Measurements from ENCODE around the gene RPGRIP1L. TPM values are rescaled to one million over a fixed set of nuclear protein-coding genes. Genes with fewer than 3 reads are reported as not detected.

Gene RPGRIP1L
- total RNA-seq, 1 experiment from 2014 or later = 12.7 TPM

DNA sequence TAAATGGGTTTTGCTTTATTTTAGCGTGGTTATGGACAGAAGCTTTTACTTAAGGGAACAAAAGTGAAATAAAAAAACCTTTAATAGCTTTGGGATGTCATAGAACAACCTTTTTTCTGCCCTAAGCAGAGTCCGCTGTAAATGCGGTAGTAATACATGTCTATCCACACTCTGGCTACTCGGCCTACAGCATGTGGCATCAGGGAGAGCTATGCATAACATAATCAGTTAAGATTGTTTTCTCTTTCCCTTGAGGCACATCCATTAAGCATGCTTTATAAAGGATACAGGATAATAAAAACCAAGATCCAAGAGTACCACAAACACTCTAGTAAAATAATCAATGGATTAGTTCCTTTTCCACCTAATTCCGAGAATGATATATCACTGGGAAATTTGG, 10.3 kb downstream of the RPGRIP1L start:
- Histone ChIP-seq H3K27me3 (ENCODE audit: control insufficient read depth, insufficient read depth, low read length) (no peaks in the 10 kb centered on the region), H3K36me3 (ENCODE audit: control insufficient read depth, insufficient read depth, low read length) (no peaks in the 10 kb centered on the region; the same call in 1 of the 2 replicates), H3K27ac (ENCODE audit: low read length) (0 out of 2 replicates have a peak overlapping the region, but pooled peaks have one; percentile 12), H3K4me1 (ENCODE audit: control insufficient read depth, insufficient read depth, low read length) (no peaks in the 10 kb centered on the region; the same call in 1 of the 2 replicates), H3K4me3 (ENCODE audit: low read depth in 2 of 2, low read length in 2 of 2) (no peak overlapping the region), H3K9me3 (ENCODE audit: control insufficient read depth, insufficient read depth, low read depth, low read length) (no peaks in the 10 kb centered on the region)
- in situ Hi-C loops (cut with HindIII; ENCODE audit: low pct_unique_long_range_greater_than_20kb, low sequenced_read_pairs) (no loop called here), intact Hi-C loops (cut with micrococcal nuclease; ENCODE audit: unreplicated experiment) (loop anchor here (5.0 kb wide), 1 partner anchor 79 kb away; no protein-coding TSS in a partner anchor)
- ChIA-PET POLR2A (no interaction called here), CTCF (no interaction called here)
- no peak for DNase-seq (ENCODE audit: low read depth, low spot score)
- ATAC-seq = no peak
- TF ChIP-seq SIN3A (IDR thresholded peaks at IDR 0.05; ENCODE audit: borderline replicate concordance, insufficient read depth, low read depth, low read length) = no peak
- TF ChIP-seq, protein P1, sequence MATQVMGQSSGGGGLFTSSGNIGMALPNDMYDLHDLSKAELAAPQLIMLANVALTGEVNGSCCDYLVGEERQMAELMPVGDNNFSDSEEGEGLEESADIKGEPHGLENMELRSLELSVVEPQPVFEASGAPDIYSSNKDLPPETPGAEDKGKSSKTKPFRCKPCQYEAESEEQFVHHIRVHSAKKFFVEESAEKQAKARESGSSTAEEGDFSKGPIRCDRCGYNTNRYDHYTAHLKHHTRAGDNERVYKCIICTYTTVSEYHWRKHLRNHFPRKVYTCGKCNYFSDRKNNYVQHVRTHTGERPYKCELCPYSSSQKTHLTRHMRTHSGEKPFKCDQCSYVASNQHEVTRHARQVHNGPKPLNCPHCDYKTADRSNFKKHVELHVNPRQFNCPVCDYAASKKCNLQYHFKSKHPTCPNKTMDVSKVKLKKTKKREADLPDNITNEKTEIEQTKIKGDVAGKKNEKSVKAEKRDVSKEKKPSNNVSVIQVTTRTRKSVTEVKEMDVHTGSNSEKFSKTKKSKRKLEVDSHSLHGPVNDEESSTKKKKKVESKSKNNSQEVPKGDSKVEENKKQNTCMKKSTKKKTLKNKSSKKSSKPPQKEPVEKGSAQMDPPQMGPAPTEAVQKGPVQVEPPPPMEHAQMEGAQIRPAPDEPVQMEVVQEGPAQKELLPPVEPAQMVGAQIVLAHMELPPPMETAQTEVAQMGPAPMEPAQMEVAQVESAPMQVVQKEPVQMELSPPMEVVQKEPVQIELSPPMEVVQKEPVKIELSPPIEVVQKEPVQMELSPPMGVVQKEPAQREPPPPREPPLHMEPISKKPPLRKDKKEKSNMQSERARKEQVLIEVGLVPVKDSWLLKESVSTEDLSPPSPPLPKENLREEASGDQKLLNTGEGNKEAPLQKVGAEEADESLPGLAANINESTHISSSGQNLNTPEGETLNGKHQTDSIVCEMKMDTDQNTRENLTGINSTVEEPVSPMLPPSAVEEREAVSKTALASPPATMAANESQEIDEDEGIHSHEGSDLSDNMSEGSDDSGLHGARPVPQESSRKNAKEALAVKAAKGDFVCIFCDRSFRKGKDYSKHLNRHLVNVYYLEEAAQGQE (IDR thresholded peaks at IDR 0.05; ENCODE audit: insufficient read depth in 1 of 2, low read depth in 2 of 2, low read length in 1 of 2) = no peak
- TF ChIP-seq POLR2AphosphoS5 (IDR thresholded peaks at IDR 0.05; ENCODE audit: low read depth, low read length) = no peak
- no peak for TF ChIP-seq TCF7L2 (IDR thresholded peaks at IDR 0.05; ENCODE audit: low read depth, low read length)
- TF ChIP-seq, protein P2, sequence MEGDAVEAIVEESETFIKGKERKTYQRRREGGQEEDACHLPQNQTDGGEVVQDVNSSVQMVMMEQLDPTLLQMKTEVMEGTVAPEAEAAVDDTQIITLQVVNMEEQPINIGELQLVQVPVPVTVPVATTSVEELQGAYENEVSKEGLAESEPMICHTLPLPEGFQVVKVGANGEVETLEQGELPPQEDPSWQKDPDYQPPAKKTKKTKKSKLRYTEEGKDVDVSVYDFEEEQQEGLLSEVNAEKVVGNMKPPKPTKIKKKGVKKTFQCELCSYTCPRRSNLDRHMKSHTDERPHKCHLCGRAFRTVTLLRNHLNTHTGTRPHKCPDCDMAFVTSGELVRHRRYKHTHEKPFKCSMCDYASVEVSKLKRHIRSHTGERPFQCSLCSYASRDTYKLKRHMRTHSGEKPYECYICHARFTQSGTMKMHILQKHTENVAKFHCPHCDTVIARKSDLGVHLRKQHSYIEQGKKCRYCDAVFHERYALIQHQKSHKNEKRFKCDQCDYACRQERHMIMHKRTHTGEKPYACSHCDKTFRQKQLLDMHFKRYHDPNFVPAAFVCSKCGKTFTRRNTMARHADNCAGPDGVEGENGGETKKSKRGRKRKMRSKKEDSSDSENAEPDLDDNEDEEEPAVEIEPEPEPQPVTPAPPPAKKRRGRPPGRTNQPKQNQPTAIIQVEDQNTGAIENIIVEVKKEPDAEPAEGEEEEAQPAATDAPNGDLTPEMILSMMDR (IDR thresholded peaks at IDR 0.05) = no peak
- BruUV-seq (replicated peaks) = no TSS peak

DNA sequence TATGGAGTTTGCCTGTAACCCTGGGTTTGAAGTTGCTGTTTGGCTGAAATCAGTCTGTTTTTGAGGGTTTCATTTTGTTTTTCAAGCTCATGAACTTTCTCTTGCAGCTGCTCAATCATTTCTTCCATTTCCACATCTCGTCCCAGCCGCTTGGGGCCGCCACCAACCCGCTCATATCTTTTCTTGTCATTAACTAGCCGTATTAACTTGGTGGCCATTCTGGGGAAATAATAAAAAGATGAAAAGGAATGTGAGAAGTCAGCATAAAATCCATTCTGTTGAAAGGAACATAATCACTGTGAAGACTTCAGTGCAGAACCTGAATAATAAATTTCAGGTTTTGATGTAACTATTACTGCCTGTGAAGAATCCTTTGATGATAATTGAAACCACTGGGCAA, 11.5 kb downstream of the RPGRIP1L start:
- TF ChIP-seq, protein P2 (IDR thresholded peaks at IDR 0.05) = peak; percentile 75
- no peak for TF ChIP-seq SIN3A (IDR thresholded peaks at IDR 0.05; ENCODE audit: borderline replicate concordance, insufficient read depth, low read depth, low read length)
- no peak for TF ChIP-seq TCF7L2 (IDR thresholded peaks at IDR 0.05; ENCODE audit: low read depth, low read length)
- Histone ChIP-seq H3K4me3 (ENCODE audit: low read depth in 2 of 2, low read length in 2 of 2) (no peak overlapping the region), H3K9me3 (ENCODE audit: control insufficient read depth, insufficient read depth, low read depth, low read length) (no peaks in the 10 kb centered on the region), H3K27ac (ENCODE audit: low read length) (peak overlapping the region; percentile 23; the same call in 1 of the 2 replicates), H3K27me3 (ENCODE audit: control insufficient read depth, insufficient read depth, low read length) (no peaks in the 10 kb centered on the region), H3K36me3 (ENCODE audit: control insufficient read depth, insufficient read depth, low read length) (no peaks in the 10 kb centered on the region; the same call in 1 of the 2 replicates), H3K4me1 (ENCODE audit: control insufficient read depth, insufficient read depth, low read length) (no peaks in the 10 kb centered on the region; the same call in 1 of the 2 replicates)
- intact Hi-C loops (cut with micrococcal nuclease; ENCODE audit: unreplicated experiment) (loop anchor here (5.0 kb wide), 1 partner anchor 80 kb away; no protein-coding TSS in a partner anchor), in situ Hi-C loops (cut with HindIII; ENCODE audit: low pct_unique_long_range_greater_than_20kb, low sequenced_read_pairs) (no loop called here)
- CTCF ChIA-PET = no interaction called here
- POLR2A ChIA-PET = no interaction called here
- ATAC-seq (no peak), DNase-seq (ENCODE audit: low read depth, low spot score) (no peak)
- BruUV-seq (replicated peaks) = no TSS peak
